Panc1 (cell line): Measurements from ENCODE around the gene TMEM95. TPM values are rescaled to one million over a fixed set of nuclear protein-coding genes. Genes with fewer than 3 reads are reported as not detected.

ENCODE experiments used
- ATAC-seq: fragments of 200-7000 bp; cut with Tn5 transposase; 2 replicates; pipeline ENCODE4 v1.9.1; 2020; ENCODE audit warnings: mild to moderate bottlenecking, moderate library complexity
- BruUV-seq: library from RNA; stranded (reverse); fragments of 400-500 nt; replicated peaks from 2 replicates; lab custom pipeline; 2021; lab: Mats Ljungman, UMichigan
- CTCF ChIA-PET: fragments of 300-600 bp; sonication (Branson Sonifier 250); formaldehyde crosslinking; loops from one replicate; lab custom pipeline; 2022; ENCODE audit warnings: antibody characterized with exemption; lab: Charles Lee
- POLR2A ChIA-PET: fragments of 300-600 bp; sonication (Branson Sonifier 250); formaldehyde crosslinking; loops from one replicate; lab custom pipeline; 2022; ENCODE audit warnings: antibody characterized with exemption; lab: Charles Lee
- DNase-seq: peaks from one replicate; pipeline ENCODE4 v3.0.0-alpha.2; 2010; ENCODE audit warnings: low read depth, low spot score
- H3K27ac ChIP-seq: 2 replicates; pipeline ENCODE4 v1.5.1; 2011; ENCODE audit warnings: mild to moderate bottlenecking, low read length, inconsistent platforms
- H3K27me3 ChIP-seq: fragments of 200-500 bp; sonication (Bioruptor generic); 2 replicates; pipeline ENCODE4 v1.6.0; 2014; ENCODE audit warnings: low read length, inconsistent platforms; ENCODE audit not compliant: control insufficient read depth, insufficient read depth
- H3K36me3 ChIP-seq: fragments of 200-500 bp; sonication (Bioruptor generic); 2 replicates; pipeline ENCODE4 v1.5.1; 2014; ENCODE audit warnings: inconsistent platforms, mild to moderate bottlenecking, low read length, moderate library complexity; ENCODE audit not compliant: control insufficient read depth, insufficient read depth
- H3K4me1 ChIP-seq: 2 replicates; pipeline ENCODE4 v1.5.1; 2011; ENCODE audit warnings: inconsistent platforms, mild to moderate bottlenecking, low read length, moderate library complexity; ENCODE audit not compliant: control insufficient read depth, insufficient read depth
- H3K4me3 ChIP-seq, 2 experiments: 2 replicates each; pipeline ENCODE4 v1.5.1; 2011 to 2012; ENCODE audit warnings: low read depth in 2 of 2, low read length in 2 of 2, mild to moderate bottlenecking in 2 of 2, inconsistent platforms in 1 of 2, moderate library complexity in 1 of 2
- H3K9me3 ChIP-seq: fragments of 200-500 bp; sonication (Bioruptor generic); 2 replicates; pipeline ENCODE4 v1.5.1; 2014; ENCODE audit warnings: low read depth, mild to moderate bottlenecking, inconsistent platforms, low read length, moderate library complexity; ENCODE audit not compliant: control insufficient read depth, insufficient read depth
- CTCF ChIP-seq: fragments of 450-650 bp; IDR thresholded peaks from 2 replicates; pipeline ENCODE4 v1.5.1; 2017; ENCODE audit warnings: mild to moderate bottlenecking
- POLR2AphosphoS5 ChIP-seq: IDR thresholded peaks from 2 replicates; pipeline ENCODE4 v1.6.1; 2012; ENCODE audit warnings: mild to moderate bottlenecking, low read depth, low read length, moderate library complexity
- REST ChIP-seq, 2 experiments: IDR thresholded peaks; 2 replicates each; pipeline ENCODE4 v1.6.1; 2011 to 2012; ENCODE audit warnings: low read depth in 2 of 2, control low read depth in 1 of 2, low read length in 1 of 2, mild to moderate bottlenecking in 1 of 2, moderate library complexity in 1 of 2; ENCODE audit not compliant: insufficient read depth in 1 of 2
- SIN3A ChIP-seq: IDR thresholded peaks from 2 replicates; pipeline ENCODE4 v1.6.1; 2012; ENCODE audit warnings: low read depth, mild to moderate bottlenecking, low read length, moderate library complexity, borderline replicate concordance; ENCODE audit not compliant: insufficient read depth
- TCF7L2 ChIP-seq: IDR thresholded peaks from 2 replicates; pipeline ENCODE4 v1.6.1; 2011; ENCODE audit warnings: mild to moderate bottlenecking, low read depth, low read length, inconsistent platforms
- in situ Hi-C: cut with HindIII; loops from 2 replicates; pipeline ENCODE4 v1.10.0; 2016; ENCODE audit warnings: low sequenced_read_pairs, low pct_unique_long_range_greater_than_20kb
- intact Hi-C: fragments of 100-400 bp; cut with micrococcal nuclease; formaldehyde crosslinking; loops from one replicate; pipeline ENCODE4 v1.10.0; 2022; ENCODE audit not compliant: unreplicated experiment
- total RNA-seq: library from RNA; stranded (reverse); gene quantifications from one replicate; pipeline ENCODE4 v1.2.1, GENCODE V29; 2021; ENCODE audit not compliant: unreplicated experiment

TMEM95 gene
- total RNA-seq, 1 experiment from 2014 or later, result not detected

GRCh38 chr17:7329374-7329996, 25.5 kb upstream of the TMEM95 start:
- POLR2A ChIA-PET, result interaction anchor here (0.5 to 1.1 kb wide), 6 partner anchors 16 to 698 kb away, joined by 3 to 5 read pairs (median 3); partner anchors contain the start of gene ZBTB4
- DNase-seq (peak; percentile 96), ATAC-seq (peak; percentile 84)
- intact Hi-C loops (no loop called here), in situ Hi-C loops (no loop called here)
- TF ChIP-seq TCF7L2 (no peak), CTCF (no peak), SIN3A (peak; percentile 49; the same call in 1 of the 2 replicates), POLR2AphosphoS5 (peak; percentile 75; the same call in 1 of the 2 replicates), REST (IDR thresholded peaks at IDR 0.05; ENCODE audit: insufficient read depth in 1 of 2, low read depth in 2 of 2, low read length in 1 of 2) (no peak; a peak in 1 of 4 replicates)
- H3K36me3 ChIP-seq, result no peaks in the 10 kb centered on the region; the same call in 1 of the 2 replicates
- peak overlapping the region; percentile 81 to 90 for H3K4me3 ChIP-seq
- peak overlapping the region; percentile 89 for H3K27ac ChIP-seq
- no TSS peak for BruUV-seq
- peaks cover 7% of the 10 kb centered on the region for H3K4me1 ChIP-seq
- H3K27me3 ChIP-seq, result no peaks in the 10 kb centered on the region
- CTCF ChIA-PET, result interaction anchor here (0.6 to 0.7 kb wide), 4 partner anchors 17 to 189 kb away, joined by 3 to 5 read pairs (median 3); no protein-coding TSS in a partner anchor
- H3K9me3 ChIP-seq, result no peaks in the 10 kb centered on the region

- ChIA-PET POLR2A (interaction anchor here (0.6 to 1.1 kb wide), 4 partner anchors 17 to 697 kb away, joined by 3 to 5 read pairs (median 3); no protein-coding TSS in a partner anchor), CTCF (interaction anchor here (0.6 to 0.7 kb wide), 2 partner anchors 17 to 21 kb away, joined by 3 read pairs; no protein-coding TSS in a partner anchor)
- H3K9me3 ChIP-seq, result no peaks in the 10 kb centered on the region
- H3K27ac ChIP-seq, result peak overlapping the region; percentile 89
- intact Hi-C loops, result no loop called here
- no peaks in the 10 kb centered on the region; the same call in 1 of the 2 replicates for H3K36me3 ChIP-seq
- DNase-seq (no peak), ATAC-seq (peak; percentile 90)
- H3K27me3 ChIP-seq, result no peaks in the 10 kb centered on the region
- peaks cover 7% of the 10 kb centered on the region for H3K4me1 ChIP-seq
- TF ChIP-seq REST (IDR thresholded peaks at IDR 0.05; ENCODE audit: insufficient read depth in 1 of 2, low read depth in 2 of 2, low read length in 1 of 2) (no peak), POLR2AphosphoS5 (0 out of 2 replicates have a peak, but pooled peaks have one; percentile 38)
- H3K4me3 ChIP-seq, result peak overlapping the region; percentile 81 to 90
- BruUV-seq, result no TSS peak
- in situ Hi-C loops, result no loop called here
These were observed 24.8 kb upstream of the TMEM95 start for GRCh38 chr17:7329997-7330637.
